GM18519 (cell line): ENCODE data around the gene MAPK10.
"Not testable (repeated sequence)": the region's sequence is repeated elsewhere in the genome, so short reads cannot be mapped to it uniquely, and the experiment has no call there.

Experiments used
- ATAC-seq: cut with Tn5 transposase; IDR thresholded peaks from one replicate; pipeline ENCODE4 v1.9.1; 2021; ENCODE audit warnings: mild to moderate bottlenecking, moderate library complexity; ENCODE audit not compliant: unreplicated experiment, low FRiP score

Gene MAPK10

GRCh38 chr4:86218746-86219473, 140.9 kb downstream of the MAPK10 start:
- ATAC-seq = no peak

GRCh38 chr4:86203176-86203575, 156.7 kb downstream of the MAPK10 start:
- ATAC-seq = no peak

- no peak for ATAC-seq
Measured at GRCh38 chr4:86185659-86186058, 174.2 kb downstream of the MAPK10 start.

- ATAC-seq = no peak
Measured at GRCh38 chr4:86184901-86185285, 175.0 kb downstream of the MAPK10 start.

- no peak for ATAC-seq
Measured at GRCh38 chr4:86184216-86184900, 175.5 kb downstream of the MAPK10 start.

GRCh38 chr4:86181585-86181984, 178.3 kb downstream of the MAPK10 start:
- ATAC-seq = no peak

- no peak for ATAC-seq
Measured at GRCh38 chr4:86178211-86178610, 181.6 kb downstream of the MAPK10 start.

- no peak for ATAC-seq
Measured at GRCh38 chr4:86174506-86174905, 185.3 kb downstream of the MAPK10 start.

GRCh38 chr4:86168335-86168734, 191.5 kb downstream of the MAPK10 start:
- ATAC-seq = not testable (repeated sequence)

- no peak for ATAC-seq
Measured at GRCh38 chr4:86160426-86160825, 199.4 kb downstream of the MAPK10 start.

- no peak for ATAC-seq
Measured at GRCh38 chr4:86159216-86159615, 200.6 kb downstream of the MAPK10 start.

GRCh38 chr4:86156531-86156930, 203.3 kb downstream of the MAPK10 start:
- ATAC-seq = no peak

GRCh38 chr4:86155766-86156165, 204.1 kb downstream of the MAPK10 start:
- no peak for ATAC-seq

GRCh38 chr4:86152454-86152853, 207.4 kb downstream of the MAPK10 start:
- ATAC-seq = no peak

GRCh38 chr4:86151196-86151595, 208.7 kb downstream of the MAPK10 start:
- ATAC-seq = no peak

- no peak for ATAC-seq
Measured at GRCh38 chr4:86141161-86141560, 218.7 kb downstream of the MAPK10 start.

GRCh38 chr4:86132468-86132867, 227.4 kb downstream of the MAPK10 start:
- ATAC-seq = no peak

GRCh38 chr4:86131456-86131855, 228.4 kb downstream of the MAPK10 start:
- no peak for ATAC-seq

- ATAC-seq = no peak
Measured at GRCh38 chr4:86130160-86130933, 229.5 kb downstream of the MAPK10 start.

GRCh38 chr4:86129546-86129945, 230.3 kb downstream of the MAPK10 start:
- no peak for ATAC-seq

- no peak for ATAC-seq
Measured at GRCh38 chr4:86122404-86122803, 237.4 kb downstream of the MAPK10 start.
